Thyroid gland (tissue), 4 donors: ENCODE data around the gene ADH4. TPM values are rescaled to one million over a fixed set of nuclear protein-coding genes. Genes with fewer than 3 reads are reported as not detected.

ENCODE experiments used
- DNase-seq, 2 donors: peaks; one replicate each; pipeline ENCODE4 v3.0.0-alpha.2; 2019
- H3K27ac ChIP-seq, 3 donors: fragments of 200-600 bp; sonication (generic); 1 replicate in 2 of 3; 2 replicates in 1 of 3; pipeline ENCODE4 v1.5.1; 2016 to 2019; ENCODE audit warnings: mild to moderate bottlenecking in 1 of 3, moderate library complexity in 1 of 3
- H3K27me3 ChIP-seq: fragments of 200-600 bp; sonication (generic); one replicate; pipeline ENCODE4 v1.5.1; 2019
- H3K36me3 ChIP-seq, 2 donors: fragments of 200-600 bp; sonication (generic); one replicate each; pipeline ENCODE4 v1.5.1; 2016 to 2019
- H3K4me1 ChIP-seq, 2 donors: fragments of 200-600 bp; sonication (generic); one replicate each; pipeline ENCODE4 v1.5.1; 2017 to 2019
- H3K4me3 ChIP-seq, 3 donors: fragments of 200-600 bp; sonication (generic); replicated peaks in 1 of 3; 1 replicate in 2 of 3; 2 replicates in 1 of 3; pipeline ENCODE4 v1.5.1; 2016; ENCODE audit warnings: mild to moderate bottlenecking in 1 of 3
- H3K9me3 ChIP-seq: fragments of 200-600 bp; sonication (generic); one replicate; pipeline ENCODE4 v1.5.1; 2017
- CTCF ChIP-seq, 6 experiments: fragments of 200-600 bp in 3 of 6; fragments of 450-650 bp in 3 of 6; sonication (generic) in 3 of 6; IDR thresholded peaks; one replicate each; pipeline ENCODE4 v1.5.1; 2016 to 2019; ENCODE audit warnings: antibody characterized with exemption in 6 of 6, mild to moderate bottlenecking in 2 of 6, inconsistent platforms in 1 of 6, moderate library complexity in 1 of 6
- POLR2A ChIP-seq, 2 donors: fragments of 450-650 bp; IDR thresholded peaks; one replicate each; pipeline ENCODE4 v1.6.1; 2017; ENCODE audit warnings: antibody characterized with exemption in 2 of 2, mild to moderate bottlenecking in 2 of 2, moderate library complexity in 1 of 2
- WGBS, 2 donors: methylation state at CpG; one replicate each; pipeline ENCODE4 v1.1.5; 2017; 5-methylcytosine and 5-hydroxymethylcytosine counted together
- intact Hi-C: fragments of 100-400 bp; cut with DNase I; formaldehyde crosslinking; loops from one replicate; pipeline ENCODE4 v1.15.1; 2023
- total RNA-seq, 4 donors: library from RNA; depleted of rRNA; stranded (reverse); fragments of >200 nt; gene quantifications; one replicate each; pipeline ENCODE4 v1.2.3, GENCODE V29; 2016

ADH4 gene
- total RNA-seq, 4 donors from 2014 or later = 1.4 to 10.9 (median 1.9) TPM

DNA sequence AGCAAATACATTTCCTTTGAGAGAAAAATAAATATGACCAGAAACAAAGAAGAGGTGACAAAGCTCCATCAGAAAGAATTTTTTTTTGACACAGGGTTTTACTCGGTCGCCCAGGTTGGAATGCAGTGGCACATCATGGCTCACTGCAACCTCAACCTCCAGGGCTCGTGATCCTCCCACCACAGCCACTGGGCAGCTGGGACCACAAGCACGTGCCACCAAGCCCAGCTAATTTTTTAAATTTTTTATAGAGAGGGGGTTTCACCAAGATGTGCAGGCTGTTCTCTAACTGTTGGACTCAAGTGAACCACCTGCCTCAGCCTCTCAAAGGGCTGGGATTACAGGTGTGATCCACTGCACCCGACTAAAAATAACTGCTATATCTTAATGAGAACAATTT is 65.8 kb downstream of the ADH4 start:
- peaks cover 23 to 37% of the 10 kb centered on the region in 2 donors for H3K36me3 ChIP-seq
- 88 to 95% methylated on average over 5 of the region's 5 CpGs for WGBS, 2 donors
- no peak overlapping the region for H3K4me3 ChIP-seq
- no peaks in the 10 kb centered on the region for H3K27me3 ChIP-seq
- no peaks in the 10 kb centered on the region for H3K9me3 ChIP-seq
- DNase-seq = peak in 1 of 2 donors; percentile 10
- peak overlapping the region in 2 of 3 donors; percentile 40 to 48 for H3K27ac ChIP-seq
- peaks cover 28 to 31% of the 10 kb centered on the region in 2 donors for H3K4me1 ChIP-seq
- intact Hi-C loops = no loop called here
- TF ChIP-seq POLR2A (IDR thresholded peaks at IDR 0.05) (no peak), CTCF (IDR thresholded peaks at IDR 0.05) (no peak)

GRCh38 chr4:99077177-99077576 is 66.9 kb downstream of the ADH4 start:
- intact Hi-C loops = no loop called here
- Histone ChIP-seq H3K36me3 (peaks cover 25 to 32% of the 10 kb centered on the region in 2 donors), H3K4me1 (peaks cover 28 to 31% of the 10 kb centered on the region in 2 donors), H3K27me3 (no peaks in the 10 kb centered on the region), H3K4me3 (no peak overlapping the region), H3K9me3 (no peaks in the 10 kb centered on the region), H3K27ac (peak overlapping the region; percentile 40 to 67 (median 48))
- WGBS, 2 donors = 35 to 53% methylated on average over 4 of the region's 4 CpGs
- no peak for TF ChIP-seq CTCF (IDR thresholded peaks at IDR 0.05)
- TF ChIP-seq POLR2A (IDR thresholded peaks at IDR 0.05) = no peak
- peak; percentile 85 to 88 for DNase-seq

GRCh38 chr4:99076292-99076976 is 67.7 kb downstream of the ADH4 start:
- 78 to 86% methylated on average over 5 of the region's 5 CpGs for WGBS, 2 donors
- Histone ChIP-seq H3K4me3 (no peak overlapping the region), H3K27ac (peak overlapping the region; percentile 7 to 56 (median 8)), H3K27me3 (no peaks in the 10 kb centered on the region), H3K4me1 (peaks cover 28 to 31% of the 10 kb centered on the region in 2 donors), H3K36me3 (peaks cover 18 to 32% of the 10 kb centered on the region in 2 donors), H3K9me3 (no peaks in the 10 kb centered on the region)
- no peak for DNase-seq
- TF ChIP-seq POLR2A (IDR thresholded peaks at IDR 0.05) (no peak), CTCF (IDR thresholded peaks at IDR 0.05) (no peak)
- intact Hi-C loops = no loop called here

- intact Hi-C loops = no loop called here
- H3K36me3 ChIP-seq = peaks cover 10 to 19% of the 10 kb centered on the region in 2 donors
- 32 to 61% methylated on average over 7 of the region's 7 CpGs for WGBS, 2 donors
- peak overlapping the region; percentile 25 to 56 (median 50) for H3K27ac ChIP-seq
- DNase-seq = peak; percentile 83 to 88
- H3K9me3 ChIP-seq = no peaks in the 10 kb centered on the region
- H3K4me3 ChIP-seq = no peak overlapping the region
- no peak for TF ChIP-seq CTCF (IDR thresholded peaks at IDR 0.05)
- no peak for TF ChIP-seq POLR2A (IDR thresholded peaks at IDR 0.05)
- H3K27me3 ChIP-seq = no peaks in the 10 kb centered on the region
- H3K4me1 ChIP-seq = peaks cover 28 to 31% of the 10 kb centered on the region in 2 donors
Observed at GRCh38 chr4:99074816-99075215, 69.3 kb downstream of the ADH4 start.

Other genes with a start within 250 kb of the ADH4 start
- 100 to 1,000 TPM in 3 of 4 donors, 10 to 100 TPM in 1; 86.5 to 149 (median 128) TPM for gene EIF4E, start 215.2 kb downstream of the ADH4 start, total RNA-seq
- 10 to 100 TPM; 33.4 to 43.1 (median 37.6) TPM for gene METAP1, start 148.6 kb downstream of the ADH4 start, total RNA-seq
- 100 to 1,000 TPM; 101 to 162 (median 117) TPM for gene ADH5, start 55.5 kb downstream of the ADH4 start, total RNA-seq
- gene ADH6, start 74.9 kb upstream of the ADH4 start, total RNA-seq = under 1 TPM in 1 of 4 donors, not detected in 3; 0.13 TPM
- gene ADH1A, start 146.7 kb upstream of the ADH4 start, total RNA-seq = under 1 TPM in 1 of 4 donors, not detected in 3; 0.27 TPM
- gene ADH1B, start 177.1 kb upstream of the ADH4 start, total RNA-seq = 100 to 1,000 TPM; 156 to 898 (median 224) TPM
- gene ADH1C, start 208.4 kb upstream of the ADH4 start, total RNA-seq = 10 to 100 TPM in 2 of 4 donors, 1 to 10 TPM in 2; 1.6 to 18.0 (median 9.6) TPM